ENCODE results near the gene LARGE1. TPM values are rescaled to one million over a fixed set of nuclear protein-coding genes. Genes with fewer than 3 reads are reported as not detected.

Gene LARGE1
- total and polyA plus RNA-seq, 2 of the 8 experiments (the other 6 are each of a cell fraction or from before 2014, with no cell fraction given), result 43.7 to 83.0 TPM

DNA sequence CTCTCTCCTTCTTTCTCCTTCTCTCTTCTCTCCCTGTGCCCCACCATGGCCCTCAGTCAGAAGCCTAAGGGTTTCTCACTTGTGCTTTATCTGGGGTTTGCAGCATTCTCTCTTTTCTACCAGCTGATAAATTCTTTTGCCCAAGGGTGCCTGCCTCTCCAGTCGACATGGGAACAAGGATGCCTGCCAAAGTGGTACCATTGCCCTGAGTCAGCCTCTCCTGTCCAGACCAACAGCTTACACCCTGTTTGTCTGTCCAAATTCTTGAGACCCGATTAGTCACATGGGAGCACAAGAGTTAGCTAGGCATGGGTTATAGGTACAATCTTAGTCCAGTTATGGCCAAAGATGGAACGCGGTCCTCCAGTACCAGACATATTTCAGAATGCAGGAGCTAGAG, 242.7 kb downstream of the LARGE1 start:
- Histone ChIP-seq H2BK5ac (ENCODE audit: low read depth, low read length) (no peak overlapping the region), H3K4me2 (ENCODE audit: insufficient read depth in 1 of 2, low read depth in 2 of 2, low read length in 2 of 2) (no peak overlapping the region), H4K20me1 (replicated peaks in 1 of 2; ENCODE audit: control insufficient read depth in 1 of 2, insufficient read depth in 2 of 2, low read length in 2 of 2) (peaks cover 14 to 15% of the 10 kb centered on the region in 2 experiments), H3K14ac (ENCODE audit: insufficient read length) (no peak overlapping the region), H3K27me3 (replicated peaks in 1 of 4; ENCODE audit: control insufficient read depth in 3 of 4, extremely low read depth in 1 of 4, insufficient read depth in 3 of 4, low read length in 3 of 4) (no peaks in the 10 kb centered on the region), H4K91ac (replicated peaks; ENCODE audit: insufficient read length, low read length) (no peak overlapping the region), H2BK120ac (replicated peaks; ENCODE audit: low read depth, low read length) (no peak overlapping the region), H3K4me1 (replicated peaks in 1 of 4; ENCODE audit: control insufficient read depth in 3 of 4, insufficient read depth in 4 of 4, low read length in 3 of 4) (peaks cover 2 to 10% (median 4%) of the 10 kb centered on the region in 4 experiments; a peak in 5 of 7 replicates), H3K9ac (replicated peaks in 1 of 4; ENCODE audit: extremely low read depth in 1 of 4, low read depth in 3 of 4, low read length in 3 of 4) (no peak overlapping the region), H3K36me3 (ENCODE audit: control insufficient read depth in 2 of 4, insufficient read depth in 4 of 4, low read length in 3 of 4) (no peaks in the 10 kb centered on the region; a peak in 1 of 8 replicates), H2BK15ac (ENCODE audit: low read length) (no peak overlapping the region), H2AK5ac (ENCODE audit: low read depth, low read length) (no peak overlapping the region), H3K4ac (replicated peaks; ENCODE audit: insufficient read length, low read depth, low read length) (no peak overlapping the region), H3K9me3 (ENCODE audit: insufficient read depth in 2 of 2, low read depth in 1 of 2, low read length in 1 of 2) (no peaks in the 10 kb centered on the region), H4K5ac (ENCODE audit: insufficient read length, low read depth, low read length) (no peak overlapping the region), H3K23me2 (ENCODE audit: low read depth, low read length) (no peaks in the 10 kb centered on the region; the same call in 1 of the 2 replicates), H4K8ac (ENCODE audit: extremely low read depth, insufficient read depth, low read length) (no peak overlapping the region), H3K18ac (ENCODE audit: extremely low read depth, low read length) (no peak overlapping the region), H3K4me3 (ENCODE audit: extremely low read depth in 1 of 4, insufficient read depth in 2 of 4, low read depth in 3 of 4, low read length in 4 of 4) (no peak overlapping the region), H3K79me1 (ENCODE audit: low read depth, low read length) (peaks cover 8% of the 10 kb centered on the region; the same call in 1 of the 2 replicates), H3K79me2 (ENCODE audit: control insufficient read depth in 1 of 2, insufficient read depth in 2 of 2, low read length in 2 of 2) (peaks cover 0 to 90% of the 10 kb centered on the region in 2 experiments; a peak in 2 of 4 replicates), H2AFZ (ENCODE audit: low read length) (no peak overlapping the region), H3K23ac (ENCODE audit: insufficient read length) (no peak overlapping the region), H3K27ac (ENCODE audit: low read depth, low read length) (no peak overlapping the region), H2BK20ac (ENCODE audit: low read length) (no peak overlapping the region), H2BK12ac (ENCODE audit: low read depth, low read length) (no peak overlapping the region), H3K56ac (replicated peaks; ENCODE audit: insufficient read length, low read depth, low read length) (no peak overlapping the region)
- ChIA-PET POLR2A (ENCODE audit: partially characterized antibody) (no interaction called here), CTCF (ENCODE audit: partially characterized antibody) (interaction anchor here (0.9 kb wide), 2 partner anchors 10 to 24 kb away, joined by 3 read pairs; no protein-coding TSS in a partner anchor)
- DNase-seq (ENCODE audit: low read depth in 1 of 2, low spot score in 2 of 2), result no peak
- WGBS, 2 experiments (ENCODE audit: extremely low coverage in 1 of 2, insufficient coverage in 1 of 2, insufficient read length in 1 of 2, insufficient replicate concordance in 2 of 2, low coverage in 1 of 2, low lambda C conversion rate in 2 of 2, missing lambda C conversion rate in 1 of 2), result 92% methylated on average over 4 of the region's 4 CpGs; no CpG with 5 or more reads in 1 of the 2 experiments
- no peak for FAIRE-seq
- TF ChIP-seq CREB1 (IDR thresholded peaks at IDR 0.05), result no peak
- TF ChIP-seq SP2 (IDR thresholded peaks at IDR 0.05; ENCODE audit: low read length), result no peak
- TF ChIP-seq FOSL1 (IDR thresholded peaks at IDR 0.05; ENCODE audit: insufficient read depth, low read depth, low read length), result no peak
- TF ChIP-seq MAFK (IDR thresholded peaks at IDR 0.05; ENCODE audit: low read depth, low read length), result no peak
- TF ChIP-seq ATF2 (IDR thresholded peaks at IDR 0.05; ENCODE audit: low read length), result no peak
- no peak for TF ChIP-seq PHF8 (conservative IDR thresholded peaks at IDR 0.05; ENCODE audit: low read depth, low read length)
- no peak for TF ChIP-seq RBBP5 (IDR thresholded peaks at IDR 0.05; ENCODE audit: borderline replicate concordance, low read depth, low read length)
- TF ChIP-seq EGR1 (IDR thresholded peaks at IDR 0.05; ENCODE audit: borderline replicate concordance, low read depth, low read length), result no peak
- TF ChIP-seq, protein P1, sequence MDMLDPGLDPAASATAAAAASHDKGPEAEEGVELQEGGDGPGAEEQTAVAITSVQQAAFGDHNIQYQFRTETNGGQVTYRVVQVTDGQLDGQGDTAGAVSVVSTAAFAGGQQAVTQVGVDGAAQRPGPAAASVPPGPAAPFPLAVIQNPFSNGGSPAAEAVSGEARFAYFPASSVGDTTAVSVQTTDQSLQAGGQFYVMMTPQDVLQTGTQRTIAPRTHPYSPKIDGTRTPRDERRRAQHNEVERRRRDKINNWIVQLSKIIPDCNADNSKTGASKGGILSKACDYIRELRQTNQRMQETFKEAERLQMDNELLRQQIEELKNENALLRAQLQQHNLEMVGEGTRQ (IDR thresholded peaks at IDR 0.05; ENCODE audit: low read length), result no peak
- TF ChIP-seq YY1 (IDR thresholded peaks at IDR 0.05; ENCODE audit: low read depth, low read length), result no peak
- TF ChIP-seq RFX5 (IDR thresholded peaks at IDR 0.05; ENCODE audit: borderline replicate concordance, low read depth, low read length), result no peak
- TF ChIP-seq NRF1 (IDR thresholded peaks at IDR 0.05; ENCODE audit: low read depth, low read length), result no peak
